HUDEP-2 (cell line): ENCODE results near the gene APCDD1.
"Not testable (repeated sequence)": the region's sequence is repeated elsewhere in the genome, so short reads cannot be mapped to it uniquely, and the experiment has no call there.

Source experiments
- DNase-seq, 76 experiments: peaks; one replicate each; lab custom pipeline; 2025; ENCODE audit not compliant: unreplicated experiment in 76 of 76; lab: John Stamatoyannopoulos, UW

The APCDD1 gene

DNA sequence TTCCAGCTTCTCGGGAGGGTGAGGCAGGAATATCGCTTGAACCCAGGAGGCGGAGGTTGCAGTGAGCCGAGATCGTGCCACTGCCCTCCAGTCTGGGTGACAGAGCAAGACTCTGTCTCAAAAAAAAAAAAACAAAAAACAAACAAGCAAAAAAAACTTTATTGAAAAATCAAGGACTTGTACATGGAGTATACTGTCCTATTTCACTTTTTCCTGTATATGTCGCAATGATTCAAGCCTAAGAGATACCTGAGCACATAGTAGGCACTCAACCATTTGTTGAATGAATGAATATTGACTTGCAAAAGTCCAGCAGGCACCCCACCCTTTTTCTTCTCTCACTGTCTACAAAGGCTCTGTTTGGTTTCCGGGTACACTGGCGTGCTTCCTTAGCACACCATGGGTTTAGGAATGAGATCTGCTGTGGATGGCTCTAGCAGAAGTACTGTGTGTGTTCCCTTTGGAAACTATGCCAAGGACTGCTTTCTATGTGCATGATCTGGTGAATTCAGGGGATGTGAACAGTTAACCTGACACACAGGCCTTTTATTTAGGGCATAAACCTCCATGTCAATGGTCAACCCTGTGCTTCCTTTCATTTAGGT is 6.1 kb downstream of the APCDD1 start:
- no peak for DNase-seq

DNA sequence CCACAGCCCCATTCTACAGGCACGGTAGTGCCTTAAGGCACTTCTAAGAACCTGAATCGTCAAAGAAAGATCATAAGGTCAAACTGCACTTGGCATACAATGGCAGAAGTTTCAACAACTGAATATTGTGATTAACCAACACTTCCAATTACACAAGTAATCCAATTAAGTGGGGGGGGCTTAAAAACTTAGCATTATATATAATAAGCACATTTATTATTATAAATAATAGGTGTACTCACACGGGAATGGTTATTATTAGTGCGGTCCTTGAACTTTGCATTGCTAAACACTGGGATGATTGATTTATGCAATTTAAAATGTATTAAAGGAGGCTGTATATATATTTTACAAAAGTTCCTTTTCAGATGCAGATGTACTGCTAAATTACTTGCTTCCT is 7.6 kb downstream of the APCDD1 start:
- no peak for DNase-seq

DNA sequence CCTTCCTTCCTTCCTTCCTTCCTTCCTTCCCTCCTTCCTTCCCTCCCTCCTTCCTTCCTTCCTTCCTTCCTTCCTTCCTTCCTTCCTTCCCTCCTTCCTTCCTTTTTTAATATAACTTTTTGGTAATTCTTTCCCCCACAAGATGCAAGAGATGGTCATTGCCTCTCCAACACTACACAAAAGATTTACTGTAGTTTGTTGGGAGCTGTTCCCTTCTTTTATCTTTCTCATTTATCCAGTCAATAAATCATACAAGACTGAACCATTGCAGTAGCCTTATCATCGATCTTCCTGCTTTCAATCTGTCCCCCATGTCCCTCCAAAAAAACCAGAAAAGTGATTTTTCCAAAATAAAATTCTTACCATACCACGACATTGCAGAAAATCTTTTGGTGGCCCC is 8.2 kb downstream of the APCDD1 start:
- DNase-seq, result no peak

DNA sequence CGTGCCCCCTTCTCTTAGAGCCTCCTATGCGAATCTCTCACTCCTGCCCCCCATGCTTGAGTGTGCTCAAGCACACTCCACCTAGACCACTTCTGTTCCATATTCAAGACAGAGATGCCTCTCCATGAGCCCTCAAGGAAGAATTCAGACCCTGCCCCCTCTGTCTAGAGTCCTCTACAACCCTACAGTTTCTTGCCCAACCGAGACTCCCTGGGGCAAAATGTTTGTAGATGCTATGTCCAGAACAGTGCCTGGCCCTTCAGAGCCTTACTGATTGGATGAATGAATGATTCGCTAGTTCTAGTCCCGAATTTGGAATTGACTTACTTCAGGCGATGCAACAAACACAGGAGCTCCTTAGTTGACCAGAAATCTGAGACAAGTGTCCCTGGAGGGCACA is 8.7 kb downstream of the APCDD1 start:
- no peak for DNase-seq

DNA sequence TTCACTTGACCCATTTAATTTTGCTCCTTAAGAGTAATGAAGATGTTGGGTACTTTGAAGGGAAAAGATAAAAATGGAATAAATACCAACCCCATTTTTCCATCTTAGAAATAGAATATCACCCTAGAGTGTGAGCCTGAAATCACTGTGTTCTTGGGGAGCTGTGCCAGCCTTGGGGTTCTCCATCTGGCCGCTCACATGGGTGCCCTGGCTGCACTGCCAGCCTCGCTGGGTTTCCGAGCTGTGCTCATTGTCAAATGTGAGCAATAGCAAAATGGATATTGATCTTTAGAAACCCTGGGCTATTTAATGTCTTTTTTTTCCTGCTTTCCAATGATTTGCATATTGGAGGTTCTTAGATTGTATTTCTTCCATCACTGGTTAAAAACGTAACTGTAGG is 9.3 kb downstream of the APCDD1 start:
- no peak for DNase-seq

DNA sequence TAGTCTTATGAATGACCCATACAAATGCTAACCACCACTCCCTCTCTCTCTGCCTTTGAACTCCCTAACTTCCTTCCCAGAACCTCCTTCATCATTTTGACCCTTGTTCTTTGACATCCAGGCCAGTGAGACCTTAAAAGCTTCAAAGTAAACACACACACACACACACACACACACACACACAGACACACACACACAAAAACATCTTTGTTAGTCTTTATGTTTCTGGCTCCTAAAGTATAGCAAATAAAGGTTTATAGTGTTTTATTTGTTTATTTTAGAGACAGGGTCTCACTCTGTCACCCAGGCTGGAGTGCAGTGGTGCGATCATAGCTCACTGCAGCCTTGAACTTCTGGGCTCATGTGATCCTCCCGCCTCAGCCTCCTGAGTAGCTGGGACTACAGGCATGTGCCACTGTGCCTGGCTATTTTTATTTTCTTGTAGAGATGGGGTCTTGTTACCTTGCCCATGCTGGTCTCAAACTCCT is 9.8 kb downstream of the APCDD1 start:
- DNase-seq, result not testable (repeated sequence)

DNA sequence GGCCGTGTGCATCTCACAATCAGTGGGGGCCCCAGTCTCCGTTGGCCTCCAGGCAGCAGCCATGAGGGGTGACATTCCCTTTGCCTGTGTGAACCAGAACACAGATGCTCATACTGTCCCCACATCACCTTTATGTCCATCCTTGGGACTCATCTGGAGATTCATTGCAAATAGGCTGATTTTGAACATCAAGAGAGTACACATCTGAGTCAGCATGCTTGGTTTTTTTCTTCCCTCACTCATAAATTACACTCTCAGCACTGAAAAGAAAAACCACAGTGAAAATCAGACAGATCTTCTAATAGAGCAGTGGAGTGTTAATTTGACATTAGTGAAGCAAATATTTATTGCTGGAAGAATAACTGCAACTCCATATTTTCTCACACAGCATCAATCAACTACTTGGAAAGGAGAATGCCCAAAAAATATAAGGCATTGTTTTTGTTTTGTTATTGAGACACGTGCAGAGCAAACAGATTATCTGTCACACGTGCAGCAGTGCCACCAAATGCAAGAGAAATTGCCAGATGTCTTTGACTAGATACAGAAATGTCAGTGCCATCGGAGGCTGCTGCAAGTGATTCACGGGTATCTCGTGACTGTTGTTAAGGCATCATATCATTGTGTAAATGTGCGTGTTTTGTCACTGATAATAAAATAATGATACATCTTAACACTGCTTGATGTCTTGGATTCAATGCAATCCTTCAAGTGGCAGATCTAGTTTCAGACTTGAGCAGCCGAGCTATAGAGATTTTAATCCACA is 10.9 kb downstream of the APCDD1 start:
- peak in 30 of 76 experiments; percentile 0 to 75 (median 10) for DNase-seq

DNA sequence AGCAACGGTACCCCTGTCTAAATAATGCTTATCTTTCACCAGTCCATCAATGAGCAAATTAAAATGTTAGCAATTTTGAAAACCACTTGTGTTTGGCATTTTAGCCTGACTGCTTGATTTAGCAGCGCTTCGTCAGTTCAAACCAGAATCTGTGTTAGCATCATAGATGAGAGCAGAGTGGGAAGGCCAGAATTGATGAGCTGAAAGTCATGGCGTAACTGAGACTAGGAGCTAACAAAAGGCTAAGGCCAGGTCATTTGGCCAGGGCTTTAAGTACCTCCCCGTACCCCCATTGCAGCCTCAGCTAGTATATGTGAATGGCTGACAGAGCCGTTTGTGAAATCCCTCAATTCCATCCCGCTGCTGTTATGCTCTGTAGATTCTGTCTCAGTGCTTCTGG is 16.0 kb downstream of the APCDD1 start:
- DNase-seq, result no peak

DNA sequence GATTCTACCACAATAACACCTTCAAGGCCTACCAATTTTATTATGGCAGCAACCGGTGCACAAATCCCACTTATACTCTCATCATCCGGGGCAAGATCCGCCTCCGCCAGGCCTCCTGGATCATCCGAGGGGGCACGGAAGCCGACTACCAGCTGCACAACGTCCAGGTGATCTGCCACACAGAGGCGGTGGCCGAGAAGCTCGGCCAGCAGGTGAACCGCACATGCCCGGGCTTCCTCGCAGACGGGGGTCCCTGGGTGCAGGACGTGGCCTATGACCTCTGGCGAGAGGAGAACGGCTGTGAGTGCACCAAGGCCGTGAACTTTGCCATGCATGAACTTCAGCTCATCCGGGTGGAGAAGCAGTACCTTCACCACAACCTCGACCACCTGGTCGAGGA is 17.1 kb downstream of the APCDD1 start:
- DNase-seq, result no peak

DNA sequence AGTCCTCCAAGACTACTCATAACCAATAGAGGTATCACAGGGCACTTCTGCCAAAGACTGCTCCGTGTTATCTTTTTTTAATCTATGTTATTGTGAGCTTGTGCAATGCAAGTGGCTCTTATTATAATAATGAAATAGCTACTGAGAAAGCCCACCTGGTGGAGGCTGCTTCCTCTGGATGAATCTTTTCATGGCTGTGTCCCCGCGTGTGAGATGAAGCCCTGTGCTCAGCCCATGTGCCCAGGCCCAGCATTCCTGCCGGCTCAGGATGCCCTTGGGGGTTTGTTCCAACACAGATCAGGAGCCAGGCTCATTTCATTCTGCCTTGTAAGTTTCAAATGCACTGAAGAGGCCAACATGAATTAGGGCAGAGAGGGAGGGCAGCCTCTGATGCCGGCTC is 18.7 kb downstream of the APCDD1 start:
- no peak for DNase-seq

DNA sequence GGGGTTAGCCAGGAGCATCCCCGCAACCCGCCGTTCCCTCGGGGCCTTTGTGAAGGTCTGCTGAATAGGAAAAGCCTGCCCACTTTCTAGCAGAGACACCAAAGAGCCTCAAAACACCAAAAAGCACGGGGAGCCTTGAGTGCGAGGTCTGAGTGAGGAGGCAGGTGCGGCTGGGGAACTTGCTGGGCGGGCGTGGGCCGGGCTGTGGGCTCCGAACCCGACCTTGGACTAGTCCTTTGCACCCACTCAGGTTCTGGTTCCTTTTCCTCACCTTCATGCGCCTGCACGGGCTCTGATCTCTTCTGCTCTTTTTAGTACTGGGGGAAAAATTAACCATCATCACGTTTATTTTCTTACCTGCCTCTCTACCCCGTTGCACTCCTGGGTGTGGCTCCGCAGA is 19.9 kb downstream of the APCDD1 start:
- DNase-seq, result no peak

DNA sequence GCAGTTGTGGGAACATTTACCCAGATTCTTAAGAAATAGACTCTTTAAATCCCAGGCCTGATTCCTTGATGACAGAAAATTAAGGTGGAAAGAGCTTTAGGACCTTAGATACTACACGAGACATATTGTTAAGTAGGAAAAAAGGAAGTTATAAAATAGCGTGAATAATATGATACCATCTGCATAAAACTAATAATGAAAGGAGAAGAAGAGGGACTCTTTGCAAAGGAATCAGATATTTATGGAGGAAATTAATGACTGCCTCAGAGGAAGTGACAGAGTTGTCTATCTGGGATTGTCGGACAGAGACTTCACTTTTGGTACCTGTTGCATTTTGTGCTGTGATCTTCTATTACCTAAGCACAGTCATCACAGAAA is 20.8 kb downstream of the APCDD1 start:
- no peak for DNase-seq

DNA sequence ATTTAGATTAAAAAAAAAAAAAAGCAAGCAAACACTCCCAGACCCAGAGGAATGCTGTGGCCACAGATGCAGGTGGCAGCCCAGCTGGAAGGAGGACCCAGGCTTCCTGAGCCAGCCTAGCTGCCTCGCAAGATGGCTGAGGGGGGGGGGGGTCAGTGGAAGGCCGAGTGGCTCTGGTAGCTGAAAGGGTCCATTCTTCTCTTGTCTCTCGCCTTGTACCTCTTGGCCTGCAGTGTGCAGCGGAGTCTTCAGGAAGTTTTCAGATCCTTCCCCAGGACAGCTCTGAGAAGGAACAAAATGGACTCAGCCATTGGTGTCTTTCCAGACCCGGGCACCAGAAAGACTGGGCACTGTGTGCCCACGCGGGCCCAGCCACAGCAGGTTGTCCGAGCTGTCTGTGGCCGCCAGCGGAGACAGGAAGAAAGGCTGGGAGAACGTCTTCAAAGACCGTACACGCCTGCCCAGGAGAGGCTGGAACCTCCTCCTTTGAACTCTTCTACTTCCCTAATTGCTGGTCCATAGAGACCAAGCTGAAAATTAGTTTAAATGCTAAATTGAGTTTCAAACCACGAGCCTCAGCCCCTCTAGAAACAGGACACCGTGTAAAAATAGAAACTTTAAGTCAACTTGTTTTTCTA is 21.3 kb downstream of the APCDD1 start:
- no peak for DNase-seq

DNA sequence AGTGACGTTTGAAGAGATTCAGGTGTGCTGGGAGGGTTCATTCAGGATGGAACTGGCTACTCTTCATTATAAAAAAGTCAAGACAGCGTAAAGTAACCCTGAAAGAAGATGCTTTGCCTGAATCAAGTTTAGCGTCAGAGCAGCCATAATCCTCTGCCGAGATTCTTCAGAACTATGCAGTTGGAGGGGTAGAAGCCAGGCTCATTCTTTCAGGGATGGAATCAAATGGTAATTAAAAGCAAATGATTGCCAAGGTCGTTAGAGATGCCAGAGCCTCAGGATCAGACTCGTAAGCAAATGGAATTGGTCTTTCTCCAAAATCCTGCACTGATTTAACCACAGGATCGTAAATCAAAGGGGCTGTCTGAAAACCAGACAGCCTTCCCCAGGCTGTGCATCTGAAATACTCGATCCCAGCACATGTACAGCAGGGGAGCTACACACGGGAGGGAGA is 21.9 kb downstream of the APCDD1 start:
- no peak for DNase-seq

DNA sequence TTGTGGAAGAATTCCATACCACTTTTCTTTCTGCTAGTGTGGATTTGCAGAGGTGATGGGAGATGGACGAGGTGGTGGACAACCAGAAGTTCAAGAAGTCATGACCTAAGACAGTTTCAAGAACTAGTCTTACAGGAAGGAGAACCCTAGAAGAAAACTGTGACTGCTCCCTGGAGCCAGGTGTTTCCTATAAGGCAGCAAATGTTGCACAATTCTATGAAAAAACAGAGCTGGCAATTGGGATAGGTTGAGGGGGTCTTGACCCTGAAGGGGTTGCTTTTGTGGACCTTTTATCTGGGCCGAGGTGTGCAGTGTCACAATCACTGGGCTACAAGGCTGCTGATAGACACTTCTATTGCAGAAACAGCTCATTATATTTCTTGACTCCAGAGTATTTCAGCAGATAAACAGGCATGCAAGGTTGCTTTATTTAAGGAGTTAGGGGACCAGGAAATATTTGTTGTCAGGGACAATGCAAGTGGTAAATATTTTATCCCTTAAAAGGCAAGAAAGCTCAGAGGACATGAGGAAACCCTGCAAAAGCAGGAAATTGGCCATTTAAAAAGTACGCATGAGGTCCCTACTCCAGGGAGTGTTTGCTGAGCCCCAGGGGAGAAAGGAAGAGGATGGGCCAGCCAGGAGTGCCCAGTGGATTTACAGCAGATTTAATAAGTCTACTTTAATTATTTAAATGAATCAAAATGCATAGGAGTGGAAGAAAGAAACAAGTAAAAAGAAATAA is 22.9 kb downstream of the APCDD1 start:
- no peak for DNase-seq

DNA sequence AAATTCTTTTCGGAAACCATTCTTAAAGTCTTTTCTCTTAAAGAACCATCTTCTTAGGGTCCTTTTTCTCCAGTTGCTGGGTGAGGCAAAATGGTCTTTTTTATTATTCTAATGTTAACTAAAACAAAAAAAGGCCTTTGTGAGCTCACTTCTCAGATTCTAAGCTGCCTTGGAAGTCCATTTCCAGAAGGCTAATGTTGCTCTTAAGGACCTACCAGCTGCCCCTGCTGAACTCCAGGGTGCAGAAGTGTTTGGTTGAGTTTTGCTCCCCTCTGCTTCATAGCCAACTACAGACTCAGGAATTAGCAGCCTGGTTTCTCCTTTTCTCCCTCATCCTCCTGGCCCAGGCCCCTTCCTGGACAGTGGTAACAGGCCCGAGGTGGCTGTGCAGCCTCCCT is 23.4 kb downstream of the APCDD1 start:
- no peak for DNase-seq

DNA sequence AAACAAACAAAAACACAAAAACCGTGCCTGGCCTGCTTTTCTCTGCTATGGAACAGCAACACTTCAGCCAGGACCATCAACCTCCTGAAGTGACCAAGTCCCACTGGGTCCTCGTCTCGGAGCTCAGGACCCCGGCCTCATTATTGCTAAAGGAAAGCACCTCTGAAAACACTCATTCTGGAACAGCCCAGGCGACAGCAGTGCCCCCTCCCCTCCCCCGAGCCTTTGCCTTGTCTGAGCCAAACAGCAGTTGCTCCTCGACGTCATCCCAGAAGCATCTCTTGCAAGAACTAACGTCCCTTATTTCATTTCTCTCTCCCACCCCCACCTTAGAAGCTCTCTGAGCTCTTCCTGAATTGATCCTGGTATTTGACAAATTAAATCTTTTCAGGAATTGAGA is 27.4 kb downstream of the APCDD1 start:
- no peak for DNase-seq

DNA sequence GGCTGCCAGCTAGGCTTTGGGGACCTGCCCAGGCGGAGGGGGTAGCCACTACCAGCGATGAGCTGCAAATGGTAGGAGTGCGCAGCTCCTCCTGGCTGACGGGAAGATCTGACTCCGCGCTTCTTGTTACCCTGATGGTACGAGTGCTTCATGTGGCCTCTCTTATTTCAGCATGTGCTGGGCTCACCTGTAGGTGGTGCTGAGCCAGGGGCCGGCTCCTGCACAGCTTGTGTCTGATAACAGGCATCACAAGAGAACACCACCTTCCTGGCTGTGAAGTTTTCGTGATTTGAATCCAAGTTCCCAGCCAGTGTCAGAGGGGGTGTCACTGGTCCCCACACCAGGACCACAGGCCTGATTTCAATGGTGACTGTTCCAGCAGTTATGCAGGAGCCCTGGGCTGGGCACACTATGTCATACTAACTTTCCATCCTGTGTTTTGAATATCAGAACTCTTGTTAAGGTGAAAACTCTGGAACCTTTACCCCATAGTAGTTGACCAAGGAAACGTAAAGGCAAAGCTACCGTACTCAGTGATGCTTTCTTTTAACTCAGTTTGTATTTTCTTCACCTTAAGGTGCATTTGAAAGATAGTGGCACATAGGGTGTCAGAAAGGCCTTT is 28.0 kb downstream of the APCDD1 start:
- no peak for DNase-seq

DNA sequence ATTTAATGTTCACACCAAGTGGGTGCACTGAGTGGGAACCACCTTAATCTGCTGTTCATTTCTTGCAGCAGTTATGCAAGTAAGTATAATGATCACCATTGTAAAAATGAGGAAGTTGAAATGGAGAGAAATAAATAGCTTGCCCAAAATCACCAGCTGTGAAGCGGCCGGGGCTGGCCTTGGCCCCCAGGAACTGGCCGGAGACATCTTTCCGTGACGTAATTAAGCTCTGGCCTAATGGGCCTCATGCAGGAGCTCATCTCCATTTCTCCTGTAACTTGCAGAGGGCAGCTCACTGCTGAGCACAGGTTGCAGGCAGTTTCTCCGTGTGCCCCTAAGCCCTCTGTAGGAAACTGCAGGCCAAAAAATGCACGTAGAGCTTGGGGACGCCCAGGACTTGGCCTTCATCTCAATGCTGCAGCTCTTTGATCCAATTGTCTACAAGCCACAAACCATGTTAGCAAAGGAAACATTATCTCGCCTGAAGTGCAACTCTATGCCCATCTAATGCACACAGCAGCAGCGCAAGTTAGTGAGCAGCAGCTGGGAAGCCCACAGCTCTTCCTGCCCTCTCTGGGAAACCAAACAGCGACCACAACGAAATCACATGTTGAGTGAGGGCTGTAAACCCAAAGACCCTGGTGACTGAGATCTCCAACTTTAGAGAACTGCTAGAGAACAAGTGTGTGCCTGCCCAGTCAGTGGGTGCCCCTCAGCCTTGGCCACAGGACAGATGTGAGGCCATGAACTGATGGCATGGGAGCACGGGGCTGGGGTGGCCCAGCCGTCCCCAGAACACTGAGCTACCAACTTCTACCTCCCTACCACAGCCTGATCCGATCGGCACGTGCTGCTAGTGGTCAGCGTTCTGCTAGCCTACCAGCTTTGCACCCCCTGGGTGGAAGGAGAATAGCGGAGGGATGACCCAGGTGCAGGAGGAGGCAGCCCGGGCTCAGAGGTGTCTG is 28.8 kb downstream of the APCDD1 start:
- no peak for DNase-seq

DNA sequence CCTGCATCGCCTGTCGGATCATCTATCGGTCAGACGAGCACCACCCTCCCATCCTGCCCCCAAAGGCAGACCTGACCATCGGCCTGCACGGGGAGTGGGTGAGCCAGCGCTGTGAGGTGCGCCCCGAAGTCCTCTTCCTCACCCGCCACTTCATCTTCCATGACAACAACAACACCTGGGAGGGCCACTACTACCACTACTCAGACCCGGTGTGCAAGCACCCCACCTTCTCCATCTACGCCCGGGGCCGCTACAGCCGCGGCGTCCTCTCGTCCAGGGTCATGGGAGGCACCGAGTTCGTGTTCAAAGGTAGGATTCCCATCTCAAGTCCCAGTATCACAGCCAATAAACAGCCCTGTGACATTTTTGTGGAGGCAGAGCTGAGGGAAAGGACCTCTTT is 31.0 kb downstream of the APCDD1 start:
- no peak for DNase-seq
